H1 (cell line): ENCODE measurements around the gene STIM1. TPM values are rescaled to one million over a fixed set of nuclear protein-coding genes. Genes with fewer than 3 reads are reported as not detected.
A peak's percentile ranks its signal among the peaks of the same experiment; 100 is the strongest.

Experiments
- CTCF ChIA-PET: fragments of 300-600 bp; sonication (Branson Sonifier 250); formaldehyde crosslinking; loops from one replicate; lab custom pipeline; 2021; ENCODE audit not compliant: partially characterized antibody; lab: Charles Lee
- POLR2A ChIA-PET: fragments of 300-600 bp; sonication (Branson Sonifier 250); formaldehyde crosslinking; loops from one replicate; lab custom pipeline; 2021; ENCODE audit warnings: inconsistent platforms; ENCODE audit not compliant: partially characterized antibody; lab: Charles Lee
- DNase-seq, 2 experiments: peaks; one replicate each; pipeline versions ENCODE4 v3.0.0 to v3.0.0-alpha.2; 2010 to 2022; ENCODE audit warnings: low spot score in 2 of 2, low read depth in 1 of 2, mixed read lengths in 1 of 2
- FAIRE-seq: peaks from 2 replicates; lab custom pipeline; 2011; peaks lifted over from hg19 to GRCh38; lab: Jason Lieb, UNC
- H2AFZ ChIP-seq: 2 replicates; pipeline ENCODE4 v1.8.1; 2012; ENCODE audit warnings: low read length, inconsistent platforms
- H2AK5ac ChIP-seq: 2 replicates; pipeline ENCODE4 v1.6.1; 2013; ENCODE audit warnings: low read depth, low read length
- H2BK120ac ChIP-seq: replicated peaks from 2 replicates; pipeline ENCODE3; 2013; ENCODE audit warnings: low read depth, low read length, inconsistent platforms
- H2BK12ac ChIP-seq: 2 replicates; pipeline ENCODE4 v1.6.1; 2013; ENCODE audit warnings: low read depth, low read length
- H2BK15ac ChIP-seq: 2 replicates; pipeline ENCODE4 v1.6.1; 2013; ENCODE audit warnings: low read length
- H2BK20ac ChIP-seq: 2 replicates; pipeline ENCODE4 v1.6.1; 2013; ENCODE audit warnings: low read length
- H2BK5ac ChIP-seq: 2 replicates; pipeline ENCODE4 v1.6.1; 2013; ENCODE audit warnings: low read depth, low read length
- H3K14ac ChIP-seq: 2 replicates; pipeline ENCODE4 v1.6.1; 2013; ENCODE audit warnings: inconsistent platforms; ENCODE audit not compliant: insufficient read length
- H3K18ac ChIP-seq: 2 replicates; pipeline ENCODE4 v1.6.1; 2013; ENCODE audit warnings: low read length; ENCODE audit errors: extremely low read depth
- H3K23ac ChIP-seq: 2 replicates; pipeline ENCODE4 v1.6.1; 2013; ENCODE audit warnings: inconsistent platforms; ENCODE audit not compliant: insufficient read length
- H3K23me2 ChIP-seq: 2 replicates; pipeline ENCODE4 v1.6.1; 2013; ENCODE audit warnings: low read depth, low read length
- H3K27ac ChIP-seq: 2 replicates; pipeline ENCODE4 v1.6.1; 2011; ENCODE audit warnings: low read depth, low read length, inconsistent platforms
- H3K27me3 ChIP-seq, 4 experiments: replicated peaks in 1 of 4; 1 replicate in 1 of 4; 2 replicates in 3 of 4; pipeline versions ENCODE4 v1.6.1 to v1.8.1; 2011 to 2013; ENCODE audit warnings: low read length in 3 of 4, mild to moderate bottlenecking in 3 of 4, inconsistent platforms in 2 of 4, mixed read lengths in 2 of 4, moderate library complexity in 1 of 4; ENCODE audit not compliant: control insufficient read depth in 3 of 4, insufficient read depth in 3 of 4; ENCODE audit errors: extremely low read depth in 1 of 4
- H3K36me3 ChIP-seq, 4 experiments: 2 replicates each; pipeline versions ENCODE4 v1.6.1 to v1.8.1; 2011 to 2013; ENCODE audit warnings: mild to moderate bottlenecking in 4 of 4, low read length in 3 of 4, moderate library complexity in 2 of 4, control low read depth in 1 of 4, inconsistent platforms in 1 of 4; ENCODE audit not compliant: insufficient read depth in 4 of 4, control insufficient read depth in 2 of 4
- H3K4ac ChIP-seq: replicated peaks from 2 replicates; pipeline ENCODE3; 2013; ENCODE audit warnings: low read length, low read depth, mixed read lengths, inconsistent platforms; ENCODE audit not compliant: insufficient read length
- H3K4me1 ChIP-seq, 4 experiments: replicated peaks in 1 of 4; 1 replicate in 1 of 4; 2 replicates in 3 of 4; pipeline versions ENCODE4 v1.6.1 to v1.8.1; 2011 to 2013; ENCODE audit warnings: low read length in 3 of 4, inconsistent platforms in 2 of 4, mixed read lengths in 1 of 4; ENCODE audit not compliant: insufficient read depth in 4 of 4, control insufficient read depth in 3 of 4
- H3K4me2 ChIP-seq, 2 experiments: 2 replicates each; pipeline versions ENCODE4 v1.6.1 to v1.8.1; 2011 to 2013; ENCODE audit warnings: low read depth in 2 of 2, low read length in 2 of 2, control low read depth in 1 of 2, inconsistent platforms in 1 of 2, mild to moderate bottlenecking in 1 of 2; ENCODE audit not compliant: insufficient read depth in 1 of 2
- H3K4me3 ChIP-seq, 4 experiments: fragments of 200-600, 300-600 bp in 1 of 4; sonication (generic), shearing (Covaris generic), sonication (Bioruptor Twin) in 1 of 4; 2 replicates each; pipeline versions ENCODE4 v1.5.1 to v1.8.1; 2011 to 2016; ENCODE audit warnings: low read length in 4 of 4, low read depth in 3 of 4, control low read depth in 2 of 4, inconsistent platforms in 2 of 4, mild to moderate bottlenecking in 2 of 4, mixed read lengths in 1 of 4, moderate library complexity in 1 of 4; ENCODE audit not compliant: insufficient read depth in 2 of 4; ENCODE audit errors: extremely low read depth in 1 of 4
- H3K56ac ChIP-seq: replicated peaks from 2 replicates; pipeline ENCODE3; 2013; ENCODE audit warnings: low read depth, mild to moderate bottlenecking, mixed read lengths, low read length, inconsistent platforms; ENCODE audit not compliant: insufficient read length
- H3K79me1 ChIP-seq: 2 replicates; pipeline ENCODE4 v1.6.1; 2013; ENCODE audit warnings: low read depth, low read length, control low read depth
- H3K79me2 ChIP-seq, 2 experiments: 2 replicates each; pipeline versions ENCODE4 v1.6.1 to v1.8.1; 2012 to 2013; ENCODE audit warnings: low read length in 2 of 2, mild to moderate bottlenecking in 2 of 2, inconsistent platforms in 1 of 2; ENCODE audit not compliant: insufficient read depth in 2 of 2, control insufficient read depth in 1 of 2
- H3K9ac ChIP-seq, 4 experiments: replicated peaks in 1 of 4; 1 replicate in 1 of 4; 2 replicates in 3 of 4; pipeline versions ENCODE4 v1.6.1 to v1.8.1; 2011 to 2013; ENCODE audit warnings: low read depth in 3 of 4, low read length in 3 of 4, control low read depth in 2 of 4, mild to moderate bottlenecking in 2 of 4, moderate library complexity in 2 of 4, inconsistent platforms in 1 of 4; ENCODE audit errors: extremely low read depth in 1 of 4
- H3K9me3 ChIP-seq, 2 experiments: 2 replicates each; pipeline versions ENCODE4 v1.6.1 to v1.8.1; 2012 to 2013; ENCODE audit warnings: mild to moderate bottlenecking in 2 of 2, moderate library complexity in 2 of 2, control low read depth in 1 of 2, inconsistent platforms in 1 of 2, low read depth in 1 of 2, low read length in 1 of 2, mixed read lengths in 1 of 2; ENCODE audit not compliant: insufficient read depth in 2 of 2
- H4K20me1 ChIP-seq, 2 experiments: replicated peaks in 1 of 2; 2 replicates each; pipeline versions ENCODE3 to v1.8.1; 2011 to 2013; ENCODE audit warnings: inconsistent platforms in 2 of 2, low read length in 2 of 2, mild to moderate bottlenecking in 1 of 2; ENCODE audit not compliant: insufficient read depth in 2 of 2, control insufficient read depth in 1 of 2
- H4K5ac ChIP-seq: 2 replicates; pipeline ENCODE4 v1.6.1; 2013; ENCODE audit warnings: low read length, low read depth, mixed read lengths, inconsistent platforms; ENCODE audit not compliant: insufficient read length
- H4K8ac ChIP-seq: 2 replicates; pipeline ENCODE4 v1.8.0; 2013; ENCODE audit warnings: mild to moderate bottlenecking, moderate library complexity, low read length, inconsistent platforms; ENCODE audit not compliant: insufficient read depth; ENCODE audit errors: extremely low read depth
- H4K91ac ChIP-seq: replicated peaks from 2 replicates; pipeline ENCODE3; 2013; ENCODE audit warnings: low read length, mixed read lengths, inconsistent platforms; ENCODE audit not compliant: insufficient read length
- CTBP2 ChIP-seq: IDR thresholded peaks from 2 replicates; pipeline ENCODE4 v1.7.0; 2011; ENCODE audit warnings: borderline replicate concordance, mild to moderate bottlenecking, moderate library complexity, mixed read lengths, low read length; ENCODE audit not compliant: insufficient read depth, insufficient read length
- EGR1 ChIP-seq: IDR thresholded peaks from 2 replicates; pipeline ENCODE4 v1.6.1; 2011; ENCODE audit warnings: low read depth, low read length, borderline replicate concordance
- POLR2AphosphoS5 ChIP-seq: IDR thresholded peaks from 2 replicates; pipeline ENCODE4 v1.6.1; 2011; ENCODE audit warnings: low read depth, low read length
- RBBP5 ChIP-seq: IDR thresholded peaks from 2 replicates; pipeline ENCODE4 v1.7.1; 2012; ENCODE audit warnings: low read depth, mild to moderate bottlenecking, inconsistent platforms, low read length, moderate library complexity, borderline replicate concordance
- SIN3A ChIP-seq, 2 experiments: IDR thresholded peaks in 1 of 2; conservative IDR thresholded peaks in 1 of 2; 2 replicates each; pipeline ENCODE4 v1.6.1; 2011 to 2012; ENCODE audit warnings: low read length in 2 of 2, improper control_type of control experiment in 1 of 2, low read depth in 1 of 2, mild to moderate bottlenecking in 1 of 2
- SUZ12 ChIP-seq: fragments of 200-600 bp; sonication (generic); IDR thresholded peaks from 2 replicates; pipeline ENCODE4 v1.6.1; 2012; ENCODE audit warnings: mild to moderate bottlenecking, inconsistent platforms, low read length, moderate library complexity, mixed read lengths
- TAF7 ChIP-seq: optimal IDR thresholded peaks from 2 replicates; pipeline ENCODE3; 2011; ENCODE audit warnings: low read depth, mild to moderate bottlenecking, inconsistent platforms, low read length, moderate library complexity, borderline replicate concordance
- WGBS, 2 experiments: shearing (Covaris generic) in 1 of 2; methylation state at CpG; one replicate each; pipeline versions ENCODE4 v1.1.6 to v1.1.7; 2013 to 2015; ENCODE audit warnings: low lambda C conversion rate in 2 of 2, mixed read lengths in 2 of 2, inconsistent platforms in 1 of 2, low coverage in 1 of 2, missing lambda C conversion rate in 1 of 2; ENCODE audit not compliant: insufficient replicate concordance in 2 of 2, insufficient coverage in 1 of 2, insufficient read length in 1 of 2; ENCODE audit errors: extremely low coverage in 1 of 2, missing lambda C conversion rate in 1 of 2; 5-methylcytosine and 5-hydroxymethylcytosine counted together
- polyA plus RNA-seq, 7 experiments: library from polyadenylated mRNA; depleted of rRNA in 3 of 7; stranded (reverse) in 5 of 7; unstranded in 2 of 7; fragments of >200 nt in 5 of 7; fragments of 200-250 nt in 2 of 7; gene quantifications; 1 replicate in 5 of 7; 2 replicates in 1 of 7; 4 replicates in 1 of 7; pipeline versions ENCODE4 v1.2.1 to v1.2.3, GENCODE V29; 2011 to 2013; ENCODE audit warnings: missing spikeins in 2 of 7, mixed read lengths in 2 of 7
- total RNA-seq: library from RNA; stranded (reverse); fragmentation: NEBNext Ultra II Directional; extraction: Animal tissue kit (Norgen Biotek cat#: 25700); gene quantifications from 2 replicates; pipeline ENCODE4 v1.2.1, GENCODE V29; 2021

STIM1 gene
- total and polyA plus RNA-seq, 2 of the 8 experiments (the other 6 are each of a cell fraction or from before 2014, with no cell fraction given): 11.1 to 12.2 TPM

DNA sequence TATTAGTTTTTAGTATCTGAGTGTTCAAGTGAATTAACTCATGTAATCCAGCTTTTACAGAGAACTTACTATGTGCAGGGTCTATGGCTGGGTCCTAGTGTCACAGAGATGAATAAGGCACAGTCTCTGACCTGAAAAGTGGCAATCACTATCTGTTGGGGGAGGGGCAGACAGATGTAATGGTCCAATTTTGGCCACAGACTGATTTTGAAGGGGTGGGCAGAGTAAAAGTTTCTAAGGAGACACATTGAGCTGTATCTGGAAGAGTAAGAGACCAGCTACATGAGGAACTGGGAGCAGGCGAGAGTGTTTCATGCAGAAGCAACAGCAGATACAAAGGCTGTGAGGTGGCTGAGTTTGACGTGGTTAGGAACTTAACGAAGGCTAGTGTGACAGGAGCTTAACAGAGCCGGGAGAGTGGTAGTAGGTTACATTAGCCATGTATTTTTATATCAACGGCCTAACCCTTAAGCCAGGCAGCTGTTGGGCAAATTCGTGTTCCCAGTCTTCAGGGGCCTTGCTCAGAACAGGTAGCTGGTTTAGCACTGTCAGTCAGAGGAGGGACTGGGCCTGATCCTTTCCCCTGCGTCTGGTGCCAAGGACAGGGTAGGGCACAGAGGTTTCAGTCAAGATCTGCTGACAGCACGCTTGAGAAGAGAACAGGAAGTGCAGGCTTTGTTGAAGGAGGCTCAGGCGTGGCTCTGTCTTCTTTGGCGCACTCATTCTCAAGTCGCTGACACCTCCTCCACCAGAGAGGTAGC is 1.4 kb upstream of the STIM1 start:
- H3K36me3 ChIP-seq: no peaks in the 10 kb centered on the region
- peak overlapping the region; percentile 100 for H2AFZ ChIP-seq
- H2AK5ac ChIP-seq: no peak overlapping the region
- H3K14ac ChIP-seq: no peak overlapping the region
- no peaks in the 10 kb centered on the region for H3K79me1 ChIP-seq
- CTCF ChIA-PET: interaction anchor here (0.6 to 20.2 kb wide), 45 partner anchors 9 to 251 kb away, joined by 3 to 422 read pairs (median 5); partner anchors contain the start of genes PGAP2 and RHOG
- POLR2A ChIA-PET: interaction anchor here (1.0 to 2.9 kb wide), 8 partner anchors 9 to 241 kb away, joined by 3 to 13 read pairs (median 4); partner anchors contain the start of gene RHOG
- DNase-seq (no peak), FAIRE-seq (no peak)
- peak overlapping the region; percentile 75; the same call in 1 of the 2 replicates for H2BK12ac ChIP-seq
- H3K4me2 ChIP-seq: peak overlapping the region; percentile 3 to 85
- WGBS, 2 experiments: 66% methylated on average over 11 of the region's 11 CpGs; no CpG with 5 or more reads in 1 of the 2 experiments
- H4K5ac ChIP-seq: no peak overlapping the region
- H3K4me1 ChIP-seq: peaks cover 8 to 14% (median 10%) of the 10 kb centered on the region in 4 experiments
- peak overlapping the region; percentile 66; the same call in 1 of the 2 replicates for H2BK5ac ChIP-seq
- H3K4me3 ChIP-seq: peak overlapping the region in 2 of 4 experiments; percentile 74 to 84; a peak in 2 of 8 replicates
- H3K56ac ChIP-seq: no peak overlapping the region
- H4K20me1 ChIP-seq: no peaks in the 10 kb centered on the region
- peaks cover 8% of the 10 kb centered on the region; the same call in 1 of the 2 replicates for H3K23me2 ChIP-seq
- no peak overlapping the region for H3K27ac ChIP-seq
- H3K27me3 ChIP-seq: peaks cover 0 to 13% (median 8%) of the 10 kb centered on the region in 4 experiments; a peak in 5 of 7 replicates
- H2BK120ac ChIP-seq: no peak overlapping the region
- H4K91ac ChIP-seq: peak overlapping the region; percentile 1
- H3K9me3 ChIP-seq: no peaks in the 10 kb centered on the region
- no peak overlapping the region for H3K23ac ChIP-seq
- peak overlapping the region in 1 of 4 experiments; percentile 13; a peak in 1 of 7 replicates for H3K9ac ChIP-seq
- peak overlapping the region; percentile 88; the same call in 1 of the 2 replicates for H2BK15ac ChIP-seq
- H3K18ac ChIP-seq: peak overlapping the region; percentile 62; the same call in 1 of the 2 replicates
- H3K4ac ChIP-seq: no peak overlapping the region
- H4K8ac ChIP-seq: no peak overlapping the region
- peak overlapping the region; percentile 82; the same call in 1 of the 2 replicates for H2BK20ac ChIP-seq
- no peaks in the 10 kb centered on the region for H3K79me2 ChIP-seq
- TF ChIP-seq EGR1 (no peak), POLR2AphosphoS5 (no peak), CTBP2 (no peak), RBBP5 (no peak; the same call in 1 of the 2 replicates), SIN3A (conservative IDR thresholded peaks at IDR 0.05 in 1 of 2, IDR thresholded peaks at IDR 0.05 in 1 of 2; ENCODE audit: low read depth in 1 of 2, low read length in 2 of 2) (no peak), TAF7 (no peak), SUZ12 (no peak)
